NCI-H2171 treated with DMSO at 0.1 percent for 48 hours (cell line): ENCODE data around the gene ZNF74.
"Not testable (repeated sequence)": the region's sequence is repeated elsewhere in the genome, so short reads cannot be mapped to it uniquely, and the experiment has no call there.

ENCODE experiments used
- DNase-seq: peaks from one replicate; lab custom pipeline; 2025; lab: John Stamatoyannopoulos, UW

ZNF74 gene

DNA sequence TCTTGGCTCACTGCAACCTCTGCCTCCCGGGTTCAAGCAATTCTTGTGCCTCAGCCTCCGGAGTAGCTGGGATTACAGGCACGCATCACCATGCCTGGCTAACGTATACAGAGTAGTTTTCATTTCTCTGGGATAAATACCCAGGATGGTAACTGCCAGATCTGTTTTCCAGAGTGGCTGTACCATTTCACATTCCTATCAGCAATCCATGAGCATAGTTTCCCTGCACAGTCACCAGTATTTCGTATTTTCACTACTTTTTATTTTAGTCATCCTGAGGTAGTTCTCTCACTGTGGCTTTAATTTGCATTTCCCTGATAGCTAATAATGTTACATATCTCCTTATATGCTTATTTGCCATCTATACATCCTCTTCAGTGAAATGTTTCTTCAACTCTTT is 54.7 kb downstream of the ZNF74 start:
- DNase-seq = no peak

DNA sequence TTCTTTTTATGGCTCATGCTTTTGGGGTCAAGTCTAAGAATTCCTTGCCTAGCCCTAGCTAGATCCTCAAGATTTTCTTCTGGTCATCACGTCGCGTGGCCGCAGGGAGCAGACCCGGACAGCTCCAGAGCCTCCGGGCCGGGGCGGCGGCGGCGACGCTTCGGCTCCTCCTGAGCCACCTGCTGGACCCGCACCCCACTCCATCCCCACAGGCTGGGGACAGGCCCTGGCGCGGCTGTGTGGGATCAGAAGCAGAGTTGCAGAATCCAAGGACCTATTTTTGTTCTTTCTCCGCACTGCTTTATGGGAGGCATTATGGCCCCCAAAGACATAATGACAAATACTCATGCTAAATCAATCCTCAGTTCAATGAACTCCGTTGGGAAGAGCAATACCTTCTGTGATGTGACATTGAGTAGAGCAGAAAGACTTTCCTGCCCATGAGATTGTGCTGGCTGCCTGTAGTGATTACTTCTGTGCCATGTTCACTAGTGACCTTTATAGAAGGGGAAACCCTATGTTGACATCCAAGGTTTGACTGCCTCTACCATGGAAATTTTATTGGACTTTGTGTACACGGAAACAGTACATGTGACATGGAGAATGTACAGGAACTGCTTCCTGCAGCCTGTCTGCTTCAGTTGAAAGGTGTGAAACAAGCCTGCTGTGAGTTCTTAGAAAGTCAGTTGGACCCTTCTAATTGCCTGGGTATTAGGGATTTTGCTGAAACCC is 56.0 kb downstream of the ZNF74 start:
- no peak for DNase-seq

DNA sequence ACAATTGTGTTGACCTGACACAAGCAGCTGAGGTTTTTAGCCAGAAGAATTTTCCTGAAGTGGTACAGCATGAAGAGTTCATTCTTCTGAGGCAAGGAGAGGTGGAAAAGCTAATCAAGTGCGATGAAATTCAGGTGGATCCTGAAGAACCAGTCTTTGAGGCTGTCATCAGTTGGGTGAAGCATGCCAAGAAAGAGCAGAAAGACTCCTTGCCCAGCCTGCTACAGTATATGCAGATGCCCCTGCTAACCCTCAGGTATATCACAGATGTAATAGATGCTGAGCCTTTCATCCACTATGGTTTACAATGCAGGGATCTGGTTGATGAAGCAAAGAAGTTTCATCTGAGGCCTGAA is 56.6 kb downstream of the ZNF74 start:
- DNase-seq = no peak

DNA sequence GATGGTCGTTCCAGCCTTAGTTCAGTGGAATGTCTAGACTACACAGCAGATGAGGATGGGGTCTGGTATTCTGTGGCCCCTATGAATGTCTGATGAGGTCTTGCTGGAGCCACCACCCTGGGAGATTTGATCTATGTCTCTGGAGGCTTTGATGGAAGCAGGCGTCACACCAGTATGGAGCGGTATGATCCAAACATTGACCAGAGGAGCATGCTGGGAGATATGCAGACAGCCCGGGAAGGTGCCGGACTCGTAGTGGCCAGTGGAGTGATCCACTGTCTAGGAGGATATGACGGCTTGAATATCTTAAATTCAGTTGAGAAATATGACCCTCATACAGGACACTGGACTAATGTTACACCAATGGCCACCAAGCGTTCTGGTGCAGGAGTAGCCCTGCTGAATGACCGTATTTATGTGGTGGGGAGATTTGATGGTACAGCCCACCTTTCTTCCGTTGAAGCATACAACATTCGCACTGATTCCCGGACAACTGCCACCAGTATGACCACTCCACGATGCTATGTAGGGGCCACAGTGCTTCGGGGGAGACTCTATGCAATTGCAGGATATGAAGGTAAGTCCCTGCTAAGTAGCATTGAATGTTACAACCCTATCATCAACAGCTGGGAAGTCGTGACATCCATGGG is 57.3 kb downstream of the ZNF74 start:
- DNase-seq = not testable (repeated sequence)

DNA sequence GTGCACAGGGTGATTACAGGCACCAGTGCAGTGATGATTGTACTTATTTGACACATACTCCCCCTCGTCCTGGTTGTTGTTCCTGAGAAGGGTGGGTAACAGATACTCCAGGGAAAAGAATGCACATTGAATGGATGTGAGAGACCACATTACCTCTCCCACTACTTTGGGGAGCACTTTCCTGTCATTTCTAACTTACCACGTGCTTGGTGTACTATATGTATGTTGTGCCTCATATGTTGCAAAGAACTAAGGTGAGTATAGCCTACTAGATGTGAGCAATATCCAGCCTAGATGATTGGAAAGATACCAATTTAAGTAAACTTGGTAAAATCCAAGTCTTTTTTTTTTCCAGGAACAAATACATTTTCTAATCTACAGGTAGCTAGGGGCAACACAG is 58.0 kb downstream of the ZNF74 start:
- no peak for DNase-seq

DNA sequence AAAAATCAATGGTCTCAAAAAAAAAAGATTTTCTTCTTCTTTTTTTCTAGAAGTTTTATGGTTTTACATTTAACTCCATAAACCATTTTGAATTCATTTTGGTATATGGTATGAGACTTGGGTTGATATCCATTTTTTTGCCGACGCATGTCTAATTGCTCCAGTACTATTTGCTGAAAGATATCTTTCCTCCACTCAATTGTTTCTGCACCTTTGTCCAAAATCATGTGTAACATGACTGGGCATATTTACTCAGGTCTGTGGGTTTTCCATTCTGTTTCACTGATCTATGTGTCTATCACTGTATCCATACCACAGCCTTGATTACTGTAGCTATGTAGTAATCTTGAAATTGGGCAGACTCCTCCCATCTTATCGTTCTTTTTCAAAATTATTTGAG is 59.3 kb downstream of the ZNF74 start:
- no peak for DNase-seq

DNA sequence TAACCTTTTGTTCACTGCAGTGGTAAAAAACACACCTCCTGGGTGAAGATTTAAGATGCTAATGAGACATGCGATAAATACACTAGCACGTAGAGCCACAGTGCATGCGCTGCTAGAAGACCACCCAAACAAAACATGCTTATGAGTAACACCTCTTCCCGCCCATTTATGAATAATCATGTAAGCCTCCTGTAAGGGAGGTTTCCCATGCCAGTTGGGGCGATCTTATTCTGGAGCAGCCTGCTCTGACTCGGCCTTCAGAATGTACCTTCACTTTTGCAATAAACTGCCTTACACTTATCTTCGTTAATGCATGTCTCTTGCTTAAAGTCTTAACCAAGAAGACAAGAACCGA is 61.7 kb downstream of the ZNF74 start:
- DNase-seq = no peak

DNA sequence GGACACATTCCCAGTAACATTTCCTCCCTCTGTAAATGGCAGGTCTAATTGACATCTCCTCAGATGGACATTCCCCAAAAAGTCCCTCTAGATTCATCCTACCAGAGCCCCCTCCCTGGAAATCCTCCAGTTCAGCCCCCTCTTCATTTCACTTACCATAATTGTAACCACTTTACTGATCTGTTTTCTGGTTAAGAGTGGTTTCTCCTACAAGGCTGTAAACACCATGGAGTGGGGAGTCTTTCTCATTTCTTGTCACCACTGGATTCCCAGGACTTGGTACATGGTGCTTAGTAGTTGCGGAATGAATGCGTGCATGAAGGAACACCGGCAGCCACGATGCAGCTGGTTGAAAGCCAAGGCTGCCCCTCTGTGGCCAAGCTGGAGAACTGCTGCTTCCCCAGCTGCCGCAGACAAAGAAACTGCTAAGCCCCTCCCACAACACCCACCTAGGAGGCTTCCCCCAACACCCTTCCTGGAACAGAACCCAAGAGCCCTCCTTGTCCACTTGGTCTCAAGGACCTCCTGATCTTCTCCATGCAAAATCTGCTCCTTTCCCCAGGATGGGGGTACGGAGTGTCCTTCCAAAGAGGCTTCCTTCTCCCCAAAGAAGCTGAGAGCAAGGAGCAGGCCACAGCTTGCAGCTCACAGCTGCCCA is 62.2 kb downstream of the ZNF74 start:
- DNase-seq = peak; percentile 80

DNA sequence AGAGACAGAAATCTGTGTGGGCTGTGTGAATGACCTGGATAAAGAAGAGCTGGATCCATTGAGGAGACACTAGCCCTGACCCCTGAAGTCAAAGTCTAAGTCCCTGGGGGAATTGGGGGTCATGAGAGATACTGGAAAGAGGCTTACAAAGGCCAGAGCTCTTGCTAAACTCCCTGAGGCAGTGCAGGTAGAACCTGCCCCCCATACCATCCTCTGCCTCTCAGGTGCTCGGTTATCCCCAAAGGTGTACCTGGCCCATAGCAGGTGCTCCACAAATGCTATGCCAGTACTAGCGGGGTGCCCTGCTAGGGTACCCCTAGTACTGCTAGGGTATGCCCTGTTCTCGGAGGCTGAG is 62.7 kb downstream of the ZNF74 start:
- DNase-seq = no peak

DNA sequence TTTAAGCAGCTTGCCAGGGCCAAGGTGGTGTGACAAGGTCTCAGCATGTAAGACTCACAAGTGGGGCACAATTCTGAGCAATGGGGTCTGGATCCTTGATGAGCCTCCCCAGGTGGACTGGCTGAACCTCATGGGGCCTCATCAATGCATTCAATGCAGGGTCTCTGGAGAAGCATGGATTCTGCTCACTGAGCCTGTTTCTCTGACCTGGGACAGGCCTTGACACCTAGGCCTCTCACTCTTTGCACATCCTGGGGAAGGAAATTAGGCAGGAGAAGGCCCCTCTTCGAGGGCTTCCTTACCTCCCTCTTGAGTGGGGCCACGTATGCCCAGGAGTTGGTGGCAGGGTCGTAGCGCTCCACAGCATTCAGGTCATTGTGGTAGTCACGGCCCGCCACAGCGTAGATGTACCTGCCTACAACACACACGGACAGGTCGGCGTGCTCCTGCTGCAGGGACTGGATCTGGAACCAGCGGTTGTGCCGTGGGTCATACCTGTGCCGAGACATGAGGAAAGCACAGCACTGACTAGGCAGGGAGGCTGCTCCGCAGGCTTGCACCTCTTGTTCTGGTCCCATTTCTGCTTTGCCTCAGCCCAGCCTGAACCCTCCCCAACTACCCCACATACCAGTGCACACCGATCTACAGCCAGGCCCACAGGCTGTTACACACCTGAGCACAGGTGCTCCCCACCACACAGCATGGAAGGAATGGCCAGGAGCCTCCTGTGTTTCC is 63.7 kb downstream of the ZNF74 start:
- DNase-seq = no peak
